ENCODE results near the gene RNF112.

GRCh38 chr17:19461681-19462080 lies 50.6 kb downstream of the RNF112 start:
- no peak for TF ChIP-seq CTCF (tag by site-specific recombination; IDR thresholded peaks at IDR 0.05)
- no peak for TF ChIP-seq ZNF350 (tag by site-specific recombination; IDR thresholded peaks at IDR 0.05)
- no peak for TF ChIP-seq ZNF148 (tag by site-specific recombination; IDR thresholded peaks at IDR 0.05; ENCODE audit: borderline replicate concordance)

Data from HEK293 (cell line).